ENCODE results near the gene ATP11B.

ATP11B gene

DNA sequence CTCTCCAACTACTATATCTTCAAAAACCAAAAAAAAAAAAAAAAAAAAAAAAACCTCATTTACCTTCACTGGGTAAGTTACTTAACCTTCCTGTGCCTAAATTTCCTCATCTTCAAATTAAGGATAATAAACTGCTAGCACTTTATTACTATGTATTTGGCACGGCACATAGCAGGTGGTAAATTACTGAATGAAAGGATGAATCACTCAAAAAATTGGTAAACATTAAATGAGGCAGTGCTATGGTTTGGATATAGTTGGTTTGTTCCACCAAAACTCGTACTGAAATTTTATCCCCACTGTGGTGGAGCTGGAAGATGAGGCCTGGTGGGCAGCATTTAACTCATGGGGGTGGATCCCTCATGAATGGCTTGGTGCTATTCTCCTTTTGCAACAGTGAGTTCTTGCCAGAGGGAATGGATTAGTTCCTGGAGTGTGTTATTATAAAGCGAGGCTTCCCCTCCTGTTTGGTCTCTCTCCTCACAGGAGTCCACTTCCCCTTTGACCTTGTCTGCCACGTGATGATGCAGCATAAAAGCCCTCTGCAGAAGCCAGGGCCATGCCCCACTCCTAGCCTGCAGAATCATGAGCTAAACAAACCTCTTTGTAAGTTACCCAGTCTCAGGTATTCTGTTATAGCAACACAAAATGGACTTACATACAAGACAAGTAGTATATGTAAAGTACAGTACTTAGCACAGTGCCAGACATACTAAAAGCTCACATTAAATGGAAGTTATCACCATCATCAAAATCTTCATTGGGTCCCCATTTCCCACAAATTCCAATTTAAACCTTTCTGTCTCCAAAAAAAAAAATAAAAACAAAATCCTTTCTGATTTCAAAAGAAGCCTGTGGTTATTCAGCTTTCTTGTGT is 166.4 kb downstream of the ATP11B start:
- DNase-seq, result no peak

GRCh38 chr3:182962166-182962565 is 168.9 kb downstream of the ATP11B start:
- no peak for DNase-seq

DNA sequence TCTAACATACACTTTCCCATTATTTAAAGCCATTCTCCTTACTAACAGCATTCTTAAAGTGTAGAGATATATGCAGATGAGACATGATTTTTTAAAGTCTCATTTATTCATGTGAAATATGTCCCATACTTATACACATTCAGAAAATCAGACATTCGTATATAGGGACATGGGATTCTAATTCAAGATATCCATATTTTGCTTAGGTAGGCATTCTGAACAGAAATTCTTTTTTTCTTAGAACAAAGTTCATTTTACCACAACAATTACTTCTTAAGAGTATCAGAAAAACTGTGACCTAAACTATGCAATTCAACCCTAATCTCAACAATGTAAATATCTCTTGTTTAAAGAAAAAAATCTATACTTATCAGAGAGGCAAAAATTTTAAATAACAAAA is 170.9 kb downstream of the ATP11B start:
- no peak for DNase-seq

- no peak for DNase-seq
Observed at GRCh38 chr3:182965861-182966366, 172.6 kb downstream of the ATP11B start.

DNA sequence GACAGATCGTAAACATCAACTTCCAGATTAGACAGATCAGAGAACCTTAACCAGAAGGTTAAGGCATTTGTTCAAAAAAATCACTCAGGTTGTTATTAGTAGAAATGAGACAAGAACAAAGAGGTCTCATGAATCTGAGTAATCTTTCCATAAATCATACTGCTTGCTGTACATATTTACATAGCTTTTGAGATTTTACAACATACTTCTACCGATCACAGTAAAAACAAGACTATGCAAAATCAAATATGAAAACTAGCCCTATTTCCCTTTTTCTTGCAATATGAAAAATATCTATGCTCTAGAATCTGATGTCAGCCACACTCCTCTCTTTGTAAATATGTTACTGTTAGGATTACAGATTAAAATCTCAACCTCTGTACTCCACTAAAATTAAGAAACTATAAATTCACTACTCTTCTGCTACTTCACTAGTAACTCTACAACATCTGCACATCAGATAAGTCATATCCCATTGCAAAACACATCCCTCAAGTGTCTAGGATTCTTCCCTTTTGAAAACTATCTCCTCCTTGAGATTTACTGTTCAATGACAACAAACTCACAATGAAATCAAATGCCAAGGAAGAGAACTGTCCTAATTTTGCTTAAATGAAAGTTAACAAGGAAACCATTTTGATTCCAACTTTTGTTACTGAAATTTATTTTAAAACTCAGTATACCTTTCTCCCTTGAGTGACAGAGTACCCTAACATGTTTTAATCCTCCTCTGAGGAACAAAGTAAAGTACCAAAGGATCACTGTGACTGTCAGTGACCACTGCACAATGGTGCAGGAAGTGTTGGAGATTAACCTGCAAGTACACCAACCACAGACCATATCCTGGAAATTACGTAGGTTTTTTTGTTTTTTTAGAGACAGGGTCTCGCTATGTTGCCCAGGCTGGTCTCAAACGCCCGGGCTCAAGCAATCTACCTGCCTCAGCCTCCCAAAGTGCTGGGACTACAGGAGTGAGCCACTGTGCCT is 174.2 kb downstream of the ATP11B start:
- DNase-seq, result no peak

GRCh38 chr3:182969277-182969676 is 176.0 kb downstream of the ATP11B start:
- no peak for DNase-seq

GRCh38 chr3:182969853-182970252 is 176.5 kb downstream of the ATP11B start:
- DNase-seq, result no peak

DNA sequence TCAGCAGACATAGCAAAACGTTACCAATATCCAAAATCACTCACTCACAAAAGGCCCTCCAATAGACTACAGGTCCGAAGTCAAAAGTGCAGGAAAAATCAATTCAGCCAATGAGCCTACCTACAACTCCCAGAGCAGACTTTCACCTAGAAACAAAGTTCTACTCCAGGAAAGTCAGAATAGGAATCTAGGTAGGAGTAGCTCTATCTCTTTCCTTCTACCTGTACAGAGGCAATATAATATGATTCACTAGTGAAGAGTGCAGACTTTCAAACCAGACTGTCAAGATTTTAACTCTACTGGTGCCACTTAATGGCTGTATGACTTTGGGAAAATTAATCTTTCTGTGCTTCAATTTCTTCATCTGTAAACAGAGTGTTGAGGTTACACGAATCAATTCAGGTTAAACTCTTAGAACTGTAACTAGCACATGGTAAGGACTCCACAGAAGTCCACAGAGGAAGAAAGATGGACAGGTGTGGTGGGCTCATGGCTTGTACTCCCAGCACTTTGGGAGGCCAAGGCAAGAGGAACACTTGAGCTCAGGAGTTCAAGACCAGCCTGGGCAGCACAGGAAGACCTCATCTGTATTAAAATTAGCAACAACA is 177.6 kb downstream of the ATP11B start:
- no peak for DNase-seq
